ENCODE data around the gene RYR3. TPM values are rescaled to one million over a fixed set of nuclear protein-coding genes. Genes with fewer than 3 reads are reported as not detected.

Gene RYR3
- total RNA-seq, 1 donor from 2014 or later = 1.5 TPM

GRCh38 chr15:33309602-33310276 lies 1.0 kb upstream of the RYR3 start:
- FAIRE-seq = no peak
- no peak overlapping the region for H3K4me3 ChIP-seq (ENCODE audit: insufficient read depth, low read depth, low read length)

DNA sequence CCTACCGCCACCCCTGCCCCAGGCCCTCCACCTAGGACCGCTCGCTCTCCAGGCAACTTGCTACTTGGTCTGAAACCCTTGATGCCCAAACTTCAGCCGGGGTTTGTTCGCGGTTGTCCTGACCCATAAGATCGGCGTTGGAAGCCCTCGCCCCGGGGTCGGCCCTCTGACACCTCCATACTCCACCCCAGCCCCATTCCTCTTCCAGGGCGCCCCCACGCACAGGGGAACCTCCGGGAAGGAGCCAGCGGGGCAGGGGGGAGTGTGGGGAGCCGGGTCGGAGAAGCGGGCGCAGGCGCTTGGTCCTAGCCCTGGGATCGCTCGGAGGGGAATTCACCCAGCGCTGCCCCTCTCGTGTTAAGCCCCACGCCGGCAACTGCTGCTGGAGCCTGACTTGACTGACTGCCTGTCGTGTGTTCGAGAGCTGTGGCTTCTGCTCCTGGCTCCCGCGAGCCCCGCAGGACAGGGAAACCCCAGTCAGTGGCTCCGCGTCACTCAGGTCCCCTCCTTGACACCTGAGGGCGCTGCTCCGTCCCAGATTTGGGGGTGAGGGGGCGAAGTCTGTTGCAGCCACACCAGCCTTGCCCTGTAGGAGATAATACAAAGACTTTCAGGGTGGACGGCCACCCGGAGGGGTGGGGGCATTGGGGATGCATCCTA lies 675 bp downstream of the RYR3 start:
- H3K27ac Mint-ChIP-seq (ENCODE audit: unreplicated experiment) = no peak overlapping the region
- no peak overlapping the region for H3K9ac ChIP-seq (ENCODE audit: low read length)
- peaks cover 7% of the 10 kb centered on the region for H3K4me1 Mint-ChIP-seq (ENCODE audit: low read depth, unreplicated experiment)
- no peak for DNase-seq (ENCODE audit: low read depth)
- no peak for FAIRE-seq
- H3K36me3 ChIP-seq (ENCODE audit: insufficient read depth, low read length) = no peaks in the 10 kb centered on the region
- peak; percentile 16 for TF ChIP-seq EZH2 (IDR thresholded peaks at IDR 0.05; ENCODE audit: insufficient read depth, low read length)
- TF ChIP-seq CTCF (IDR thresholded peaks at IDR 0.05; ENCODE audit: insufficient read depth, low read depth, low read length) = no peak
- peaks cover 41% of the 10 kb centered on the region for H3K27me3 Mint-ChIP-seq (ENCODE audit: low read depth, unreplicated experiment)
- H3K27ac ChIP-seq (ENCODE audit: low read depth, low read length) = no peak overlapping the region
- no peaks in the 10 kb centered on the region for H3K9me3 ChIP-seq (ENCODE audit: insufficient read depth, low read depth, low read length)
- peaks cover 45% of the 10 kb centered on the region for H3K27me3 ChIP-seq (ENCODE audit: insufficient read depth, low read length)
- peak overlapping the region; percentile 81 for H3K4me2 ChIP-seq (ENCODE audit: low read length)
- H3K4me3 Mint-ChIP-seq (ENCODE audit: unreplicated experiment) = peak overlapping the region; percentile 79
- no peaks in the 10 kb centered on the region for H3K79me2 ChIP-seq (ENCODE audit: insufficient read depth, low read length)
- H3K4me3 ChIP-seq (ENCODE audit: insufficient read depth, low read depth, low read length) = no peak overlapping the region
- no peaks in the 10 kb centered on the region for H3K36me3 Mint-ChIP-seq (ENCODE audit: low read depth, unreplicated experiment)
- no peaks in the 10 kb centered on the region for H4K20me1 ChIP-seq (ENCODE audit: insufficient read depth, low read length)
- H3K9me3 Mint-ChIP-seq (ENCODE audit: unreplicated experiment) = no peaks in the 10 kb centered on the region
- no peaks in the 10 kb centered on the region for H3K4me1 ChIP-seq (ENCODE audit: insufficient read depth, low read length)
- peak overlapping the region; percentile 77 for H2AFZ ChIP-seq (ENCODE audit: low read depth, low read length)

More at GRCh38 chr15:33309602-33310276, 1.0 kb upstream of the RYR3 start:
- DNase-seq (ENCODE audit: low read depth) = no peak
- Histone ChIP-seq H3K4me2 (ENCODE audit: low read length) (peak overlapping the region; percentile 81), H3K4me1 (ENCODE audit: insufficient read depth, low read length) (no peaks in the 10 kb centered on the region), H4K20me1 (ENCODE audit: insufficient read depth, low read length) (no peaks in the 10 kb centered on the region), H3K36me3 (ENCODE audit: insufficient read depth, low read length) (no peaks in the 10 kb centered on the region), H3K79me2 (ENCODE audit: insufficient read depth, low read length) (no peaks in the 10 kb centered on the region), H3K27ac (ENCODE audit: low read depth, low read length) (no peak overlapping the region), H3K9ac (ENCODE audit: low read length) (no peak overlapping the region), H3K9me3 (ENCODE audit: insufficient read depth, low read depth, low read length) (no peaks in the 10 kb centered on the region), H3K27me3 (ENCODE audit: insufficient read depth, low read length) (peaks cover 46% of the 10 kb centered on the region), H2AFZ (ENCODE audit: low read depth, low read length) (no peak overlapping the region)
- Mint-ChIP-seq H3K36me3 (ENCODE audit: low read depth, unreplicated experiment) (no peaks in the 10 kb centered on the region), H3K9me3 (ENCODE audit: unreplicated experiment) (no peaks in the 10 kb centered on the region), H3K27ac (ENCODE audit: unreplicated experiment) (peak overlapping the region; percentile 14), H3K4me1 (ENCODE audit: low read depth, unreplicated experiment) (peaks cover 4% of the 10 kb centered on the region), H3K27me3 (ENCODE audit: low read depth, unreplicated experiment) (peaks cover 41% of the 10 kb centered on the region), H3K4me3 (ENCODE audit: unreplicated experiment) (peak overlapping the region; percentile 58)
- no peak for TF ChIP-seq CTCF (IDR thresholded peaks at IDR 0.05; ENCODE audit: insufficient read depth, low read depth, low read length)
- TF ChIP-seq EZH2 (IDR thresholded peaks at IDR 0.05; ENCODE audit: insufficient read depth, low read length) = no peak

- H3K36me3 ChIP-seq (ENCODE audit: insufficient read depth, low read length) = no peaks in the 10 kb centered on the region
- H3K4me3 ChIP-seq (ENCODE audit: insufficient read depth, low read depth, low read length) = no peak overlapping the region
- Mint-ChIP-seq H3K27me3 (ENCODE audit: low read depth, unreplicated experiment) (peaks cover 49% of the 10 kb centered on the region), H3K9me3 (ENCODE audit: unreplicated experiment) (no peaks in the 10 kb centered on the region), H3K4me1 (ENCODE audit: low read depth, unreplicated experiment) (peaks cover 7% of the 10 kb centered on the region), H3K27ac (ENCODE audit: unreplicated experiment) (no peak overlapping the region), H3K4me3 (ENCODE audit: unreplicated experiment) (no peak overlapping the region), H3K36me3 (ENCODE audit: low read depth, unreplicated experiment) (no peaks in the 10 kb centered on the region)
- TF ChIP-seq EZH2 (IDR thresholded peaks at IDR 0.05; ENCODE audit: insufficient read depth, low read length) = no peak
- TF ChIP-seq CTCF (IDR thresholded peaks at IDR 0.05; ENCODE audit: insufficient read depth, low read depth, low read length) = no peak
- no peak overlapping the region for H2AFZ ChIP-seq (ENCODE audit: low read depth, low read length)
- no peak overlapping the region for H3K27ac ChIP-seq (ENCODE audit: low read depth, low read length)
- no peak overlapping the region for H3K9ac ChIP-seq (ENCODE audit: low read length)
- no peak for DNase-seq (ENCODE audit: low read depth)
- H3K27me3 ChIP-seq (ENCODE audit: insufficient read depth, low read length) = peaks cover 38% of the 10 kb centered on the region
- no peaks in the 10 kb centered on the region for H3K9me3 ChIP-seq (ENCODE audit: insufficient read depth, low read depth, low read length)
- no peaks in the 10 kb centered on the region for H4K20me1 ChIP-seq (ENCODE audit: insufficient read depth, low read length)
- no peaks in the 10 kb centered on the region for H3K4me1 ChIP-seq (ENCODE audit: insufficient read depth, low read length)
- H3K4me2 ChIP-seq (ENCODE audit: low read length) = no peak overlapping the region
- H3K79me2 ChIP-seq (ENCODE audit: insufficient read depth, low read length) = no peaks in the 10 kb centered on the region
- no peak for FAIRE-seq
Measured at GRCh38 chr15:33313491-33313890, 2.7 kb downstream of the RYR3 start.

Measured in astrocyte (in vitro differentiated cells and primary cell).